ENCODE measurements around the gene AP1S3. TPM values are rescaled to one million over a fixed set of nuclear protein-coding genes. Genes with fewer than 3 reads are reported as not detected.

The AP1S3 gene
- total RNA-seq, 1 donor from 2014 or later, result 5.1 TPM

DNA sequence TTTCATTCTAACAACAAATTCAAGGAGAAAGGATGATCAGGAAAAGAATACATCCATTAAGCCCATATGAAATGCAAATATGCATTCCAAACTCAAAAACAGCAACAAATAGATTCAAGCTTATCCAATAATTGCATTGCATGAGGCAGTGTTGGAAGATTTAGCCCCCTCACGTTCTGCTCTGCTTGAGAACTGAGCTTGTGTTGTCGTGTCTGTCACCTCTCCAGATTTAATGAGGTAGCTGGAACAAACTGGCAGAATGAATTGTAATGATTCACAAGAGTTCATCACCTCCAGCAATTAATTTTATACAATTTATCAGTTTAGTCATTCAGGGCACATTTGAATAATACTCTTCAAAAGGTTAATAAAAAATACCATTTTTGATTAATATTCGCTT, 54.8 kb downstream of the AP1S3 start:
- TF ChIP-seq EZH2phosphoT487 (IDR thresholded peaks at IDR 0.05), result no peak
- TF ChIP-seq, protein P1, sequence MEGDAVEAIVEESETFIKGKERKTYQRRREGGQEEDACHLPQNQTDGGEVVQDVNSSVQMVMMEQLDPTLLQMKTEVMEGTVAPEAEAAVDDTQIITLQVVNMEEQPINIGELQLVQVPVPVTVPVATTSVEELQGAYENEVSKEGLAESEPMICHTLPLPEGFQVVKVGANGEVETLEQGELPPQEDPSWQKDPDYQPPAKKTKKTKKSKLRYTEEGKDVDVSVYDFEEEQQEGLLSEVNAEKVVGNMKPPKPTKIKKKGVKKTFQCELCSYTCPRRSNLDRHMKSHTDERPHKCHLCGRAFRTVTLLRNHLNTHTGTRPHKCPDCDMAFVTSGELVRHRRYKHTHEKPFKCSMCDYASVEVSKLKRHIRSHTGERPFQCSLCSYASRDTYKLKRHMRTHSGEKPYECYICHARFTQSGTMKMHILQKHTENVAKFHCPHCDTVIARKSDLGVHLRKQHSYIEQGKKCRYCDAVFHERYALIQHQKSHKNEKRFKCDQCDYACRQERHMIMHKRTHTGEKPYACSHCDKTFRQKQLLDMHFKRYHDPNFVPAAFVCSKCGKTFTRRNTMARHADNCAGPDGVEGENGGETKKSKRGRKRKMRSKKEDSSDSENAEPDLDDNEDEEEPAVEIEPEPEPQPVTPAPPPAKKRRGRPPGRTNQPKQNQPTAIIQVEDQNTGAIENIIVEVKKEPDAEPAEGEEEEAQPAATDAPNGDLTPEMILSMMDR (IDR thresholded peaks at IDR 0.05), result no peak
- TF ChIP-seq EZH2 (IDR thresholded peaks at IDR 0.05), result no peak
- Histone ChIP-seq H3K9me3 (ENCODE audit: low read depth) (no peaks in the 10 kb centered on the region), H2AFZ (replicated peaks) (no peak overlapping the region), H3K4me2 (no peak overlapping the region), H3K27me3 (no peaks in the 10 kb centered on the region), H3K4me3 (no peak overlapping the region), H3K9ac (no peak overlapping the region), H4K20me1 (ENCODE audit: low read depth) (no peaks in the 10 kb centered on the region), H3K4me1 (no peaks in the 10 kb centered on the region), H3K27ac (no peak overlapping the region), H3K79me2 (ENCODE audit: low read depth) (no peaks in the 10 kb centered on the region), H3F3A (ENCODE audit: low read depth) (no peaks in the 10 kb centered on the region), H3K36me3 (no peaks in the 10 kb centered on the region)
- Mint-ChIP-seq H3K4me3 (no peak overlapping the region), H3K27me3 (ENCODE audit: insufficient read depth, low read depth) (peaks cover 2% of the 10 kb centered on the region), H3K36me3 (no peaks in the 10 kb centered on the region), H3K9me3 (no peaks in the 10 kb centered on the region), H3K27ac (no peak overlapping the region), H3K4me1 (no peaks in the 10 kb centered on the region)
- no peak for DNase-seq (ENCODE audit: low spot score)

- H3K9me3 ChIP-seq (ENCODE audit: low read depth), result no peaks in the 10 kb centered on the region
- no peaks in the 10 kb centered on the region for H3K36me3 Mint-ChIP-seq
- H3K4me2 ChIP-seq, result no peak overlapping the region
These were observed 55.8 kb downstream of the AP1S3 start for GRCh38 chr2:223781560-223781959.

DNA sequence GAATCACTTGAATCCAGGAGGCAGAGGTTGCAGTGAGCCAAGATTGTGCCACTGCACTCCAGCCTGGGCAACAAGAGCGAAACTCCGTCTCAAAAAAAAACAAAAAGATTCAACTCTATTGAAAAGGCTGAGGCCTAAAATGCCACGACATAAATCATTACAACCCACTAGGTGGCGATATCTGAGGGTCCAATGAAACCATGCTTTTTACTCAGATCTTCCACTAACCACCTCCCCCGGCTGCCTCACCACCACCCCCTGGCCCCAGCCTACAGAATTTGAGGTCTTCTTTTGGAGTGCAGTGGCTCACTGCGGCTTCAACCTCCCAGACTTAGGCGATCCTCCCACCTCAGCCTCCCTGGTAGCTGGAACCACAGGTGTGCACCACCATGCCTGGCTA, 57.5 kb downstream of the AP1S3 start:
- H3K4me1 Mint-ChIP-seq, result no peaks in the 10 kb centered on the region

More at GRCh38 chr2:223781560-223781959, 55.8 kb downstream of the AP1S3 start:
- Histone ChIP-seq H2AFZ (replicated peaks) (no peak overlapping the region), H3K9ac (no peak overlapping the region), H3K27ac (no peak overlapping the region), H3K36me3 (no peaks in the 10 kb centered on the region), H3K4me3 (no peak overlapping the region), H3K4me1 (no peaks in the 10 kb centered on the region), H3F3A (ENCODE audit: low read depth) (no peaks in the 10 kb centered on the region), H3K79me2 (ENCODE audit: low read depth) (no peaks in the 10 kb centered on the region), H3K27me3 (no peaks in the 10 kb centered on the region), H4K20me1 (ENCODE audit: low read depth) (no peaks in the 10 kb centered on the region)
- no peak overlapping the region for H3K4me3 Mint-ChIP-seq
- DNase-seq (ENCODE audit: low spot score), result no peak
- H3K9me3 Mint-ChIP-seq, result no peaks in the 10 kb centered on the region
- no peaks in the 10 kb centered on the region for H3K4me1 Mint-ChIP-seq
- TF ChIP-seq EZH2phosphoT487 (IDR thresholded peaks at IDR 0.05) (no peak), EZH2 (IDR thresholded peaks at IDR 0.05) (no peak)
- TF ChIP-seq, protein P1 (IDR thresholded peaks at IDR 0.05), result no peak
- H3K27ac Mint-ChIP-seq, result no peak overlapping the region
- H3K27me3 Mint-ChIP-seq (ENCODE audit: insufficient read depth, low read depth), result peaks cover 2% of the 10 kb centered on the region

More for the DNA sequence above, 57.5 kb downstream of the AP1S3 start:
- no peak overlapping the region for H2AFZ ChIP-seq (replicated peaks)
- no peaks in the 10 kb centered on the region for H4K20me1 ChIP-seq (ENCODE audit: low read depth)
- H3K36me3 ChIP-seq, result no peaks in the 10 kb centered on the region
- Mint-ChIP-seq H3K9me3 (no peaks in the 10 kb centered on the region), H3K36me3 (no peaks in the 10 kb centered on the region), H3K27ac (no peak overlapping the region), H3K4me3 (no peak overlapping the region), H3K27me3 (ENCODE audit: insufficient read depth, low read depth) (peaks cover 2% of the 10 kb centered on the region)
- no peak overlapping the region for H3K4me2 ChIP-seq
- no peaks in the 10 kb centered on the region for H3F3A ChIP-seq (ENCODE audit: low read depth)
- no peak for TF ChIP-seq EZH2 (IDR thresholded peaks at IDR 0.05)
- no peak for TF ChIP-seq EZH2phosphoT487 (IDR thresholded peaks at IDR 0.05)
- TF ChIP-seq, protein P1 (IDR thresholded peaks at IDR 0.05), result peak; percentile 45
- H3K9ac ChIP-seq, result no peak overlapping the region
- H3K79me2 ChIP-seq (ENCODE audit: low read depth), result no peaks in the 10 kb centered on the region
- no peaks in the 10 kb centered on the region for H3K9me3 ChIP-seq (ENCODE audit: low read depth)
- H3K27me3 ChIP-seq, result no peaks in the 10 kb centered on the region
- peak; percentile 52 for DNase-seq (ENCODE audit: low spot score)
- no peak overlapping the region for H3K27ac ChIP-seq
- no peak overlapping the region for H3K4me3 ChIP-seq
- no peaks in the 10 kb centered on the region for H3K4me1 ChIP-seq
